Adipocyte (in vitro differentiated cells): ENCODE measurements around the gene ABHD17B.
A peak's percentile ranks its signal among the peaks of the same experiment; 100 is the strongest.

Experiments used
- DNase-seq: peaks from one replicate; pipeline ENCODE4 v3.0.0-alpha.2; 2015; ENCODE audit warnings: low read depth
- H3K27me3 ChIP-seq: replicated peaks from 2 replicates; pipeline ENCODE4 v1.7.0; 2013; ENCODE audit warnings: mild to moderate bottlenecking, low read length, moderate library complexity; ENCODE audit not compliant: control insufficient read depth, insufficient read depth
- H3K36me3 ChIP-seq: 2 replicates; pipeline ENCODE4 v1.7.0; 2013; ENCODE audit warnings: low read length, mild to moderate bottlenecking, moderate library complexity; ENCODE audit not compliant: control insufficient read depth, insufficient read depth, severe bottlenecking
- H3K4me1 ChIP-seq: 2 replicates; pipeline ENCODE4 v1.7.0; 2013; ENCODE audit warnings: mild to moderate bottlenecking, low read length, moderate library complexity; ENCODE audit not compliant: control insufficient read depth, insufficient read depth
- H3K4me3 ChIP-seq: 2 replicates; pipeline ENCODE4 v1.7.0; 2013; ENCODE audit warnings: mild to moderate bottlenecking, low read length, moderate library complexity
- H3K9ac ChIP-seq: 2 replicates; pipeline ENCODE4 v1.7.0; 2013; ENCODE audit warnings: mild to moderate bottlenecking, low read length, moderate library complexity
- H3K9me3 ChIP-seq: 2 replicates; pipeline ENCODE4 v1.7.0; 2013; ENCODE audit warnings: mild to moderate bottlenecking, low read length, moderate library complexity; ENCODE audit not compliant: control insufficient read depth

ABHD17B gene

GRCh38 chr9:71929791-71930440 is 18.9 kb upstream of the ABHD17B start:
- Histone ChIP-seq H3K27me3 (no peaks in the 10 kb centered on the region), H3K4me3 (no peak overlapping the region), H3K4me1 (peaks cover 15% of the 10 kb centered on the region), H3K9ac (no peak overlapping the region), H3K36me3 (no peaks in the 10 kb centered on the region), H3K9me3 (no peaks in the 10 kb centered on the region)
- DNase-seq, result peak; percentile 58

GRCh38 chr9:71929223-71929622 is 18.2 kb upstream of the ABHD17B start:
- Histone ChIP-seq H3K9ac (no peak overlapping the region), H3K4me1 (peaks cover 15% of the 10 kb centered on the region), H3K4me3 (no peak overlapping the region), H3K27me3 (no peaks in the 10 kb centered on the region), H3K36me3 (no peaks in the 10 kb centered on the region), H3K9me3 (no peaks in the 10 kb centered on the region)
- DNase-seq, result peak; percentile 71

DNA sequence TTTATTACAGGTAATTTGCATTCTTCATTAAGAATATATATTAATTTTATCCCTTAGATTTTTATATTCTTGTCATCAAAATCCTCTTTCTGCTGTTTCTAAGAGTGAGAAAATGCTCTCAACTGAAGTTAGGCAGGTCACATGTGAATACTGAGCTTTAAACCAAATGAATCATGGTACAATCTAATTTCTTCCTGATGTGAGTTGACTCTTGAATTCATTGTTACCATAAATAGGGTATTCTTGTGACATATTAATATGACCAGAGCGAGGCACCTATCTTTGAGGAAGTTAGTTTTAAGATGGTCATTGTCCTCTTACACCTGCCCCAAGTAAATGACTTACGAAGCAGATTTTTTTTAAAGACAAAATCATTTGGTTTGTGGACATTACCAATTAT is 17.8 kb upstream of the ABHD17B start:
- Histone ChIP-seq H3K36me3 (no peaks in the 10 kb centered on the region), H3K27me3 (no peaks in the 10 kb centered on the region), H3K4me1 (peaks cover 15% of the 10 kb centered on the region), H3K9me3 (no peaks in the 10 kb centered on the region), H3K9ac (no peak overlapping the region), H3K4me3 (no peak overlapping the region)
- peak; percentile 55 for DNase-seq

GRCh38 chr9:71928376-71928775 is 17.4 kb upstream of the ABHD17B start:
- Histone ChIP-seq H3K9ac (no peak overlapping the region), H3K27me3 (no peaks in the 10 kb centered on the region)
- no peak for DNase-seq

GRCh38 chr9:71925834-71926233 is 14.8 kb upstream of the ABHD17B start:
- H3K9ac ChIP-seq, result no peak overlapping the region

More at GRCh38 chr9:71928376-71928775, 17.4 kb upstream of the ABHD17B start:
- Histone ChIP-seq H3K36me3 (no peaks in the 10 kb centered on the region), H3K4me3 (no peak overlapping the region), H3K9me3 (no peaks in the 10 kb centered on the region), H3K4me1 (peaks cover 15% of the 10 kb centered on the region)

DNA sequence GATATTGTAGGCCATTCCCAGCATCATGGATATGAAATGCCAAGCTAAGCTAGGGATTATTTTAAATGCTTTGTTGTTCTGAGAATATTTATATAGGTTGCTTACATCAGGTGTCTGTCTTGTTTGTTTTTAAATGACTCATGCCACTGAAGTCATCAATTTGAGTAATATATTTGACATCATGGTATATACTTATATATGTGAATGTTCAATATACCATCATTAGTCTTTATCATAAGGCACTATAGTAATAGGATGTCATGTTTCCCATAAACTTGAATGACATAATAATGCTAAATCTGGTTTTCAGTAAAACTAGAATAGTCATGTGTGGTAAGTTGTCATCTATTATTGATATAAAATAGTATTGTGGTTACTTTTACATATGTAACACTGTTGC is 13.6 kb upstream of the ABHD17B start:
- Histone ChIP-seq H3K9ac (no peak overlapping the region), H3K36me3 (peaks cover 5% of the 10 kb centered on the region), H3K4me3 (no peak overlapping the region), H3K27me3 (no peaks in the 10 kb centered on the region), H3K4me1 (peaks cover 12% of the 10 kb centered on the region), H3K9me3 (no peaks in the 10 kb centered on the region)
- no peak for DNase-seq

More at GRCh38 chr9:71925834-71926233, 14.8 kb upstream of the ABHD17B start:
- Histone ChIP-seq H3K36me3 (peaks cover 5% of the 10 kb centered on the region), H3K27me3 (no peaks in the 10 kb centered on the region), H3K4me3 (no peak overlapping the region), H3K9me3 (no peaks in the 10 kb centered on the region), H3K4me1 (peaks cover 14% of the 10 kb centered on the region)
- DNase-seq, result no peak

- Histone ChIP-seq H3K36me3 (peaks cover 5% of the 10 kb centered on the region), H3K9ac (no peak overlapping the region), H3K4me1 (no peaks in the 10 kb centered on the region), H3K4me3 (no peak overlapping the region), H3K27me3 (no peaks in the 10 kb centered on the region), H3K9me3 (no peaks in the 10 kb centered on the region)
- DNase-seq, result no peak
These were observed 10.3 kb upstream of the ABHD17B start for GRCh38 chr9:71921190-71921814.

DNA sequence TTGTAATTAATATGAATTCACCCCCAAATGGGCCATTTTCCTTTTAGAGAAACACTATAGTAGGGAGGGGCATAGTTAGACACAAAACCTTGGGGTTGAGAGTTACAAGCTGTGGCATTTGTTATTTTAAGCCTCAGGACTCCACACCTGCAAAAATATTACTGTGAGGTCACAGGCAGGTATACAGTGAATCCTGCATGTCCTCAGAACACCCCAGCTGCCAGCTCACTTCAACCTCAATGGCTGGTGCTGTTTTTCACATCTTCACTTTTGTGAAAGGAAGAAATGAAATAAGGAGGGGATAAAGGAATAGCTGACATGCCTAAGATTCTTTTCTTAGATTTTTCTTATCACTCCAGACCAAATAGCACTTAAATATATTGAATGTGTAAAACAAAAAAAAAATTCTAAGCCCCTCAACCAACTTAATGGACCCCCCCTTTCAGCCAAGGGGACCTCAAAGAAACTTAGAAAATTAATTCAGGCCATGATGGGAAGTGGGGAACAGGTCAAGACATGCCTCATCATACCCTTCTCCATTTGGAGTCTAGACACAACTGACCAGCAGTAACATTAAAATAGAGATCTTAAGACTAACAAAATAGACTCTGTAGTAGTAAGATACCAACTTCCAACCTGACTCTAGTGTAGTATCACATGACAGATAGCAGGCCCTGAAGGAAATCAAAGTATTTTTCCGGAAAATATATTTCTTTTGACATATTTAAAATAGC is 9.6 kb upstream of the ABHD17B start:
- Histone ChIP-seq H3K9ac (no peak overlapping the region), H3K4me3 (no peak overlapping the region), H3K9me3 (no peaks in the 10 kb centered on the region), H3K27me3 (no peaks in the 10 kb centered on the region), H3K36me3 (peaks cover 5% of the 10 kb centered on the region), H3K4me1 (no peaks in the 10 kb centered on the region)
- no peak for DNase-seq

DNA sequence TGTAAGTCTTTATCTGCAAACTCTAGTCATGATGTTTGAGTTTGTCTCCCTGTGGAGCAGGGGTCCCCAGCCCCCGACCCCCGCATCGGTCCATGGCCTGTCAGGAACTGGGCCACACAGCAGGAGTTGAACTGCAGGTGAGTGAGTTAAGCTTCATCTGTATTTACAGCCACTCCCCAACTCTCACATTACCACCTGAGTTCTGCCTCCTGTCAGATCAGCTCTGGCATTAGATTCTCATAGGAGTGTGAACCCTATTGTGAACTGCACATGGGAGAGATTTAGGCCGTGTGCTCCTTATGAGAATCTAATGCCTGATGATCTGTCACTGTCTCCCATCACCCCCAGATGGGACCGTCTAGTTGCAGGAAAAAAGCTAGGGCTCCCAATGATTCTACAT is 7.4 kb upstream of the ABHD17B start:
- H3K36me3 ChIP-seq, result peaks cover 5% of the 10 kb centered on the region
- peaks cover 6% of the 10 kb centered on the region for H3K4me1 ChIP-seq
- H3K9ac ChIP-seq, result no peak overlapping the region
- H3K27me3 ChIP-seq, result no peaks in the 10 kb centered on the region
- H3K9me3 ChIP-seq, result no peaks in the 10 kb centered on the region
- DNase-seq, result no peak
- no peak overlapping the region for H3K4me3 ChIP-seq

- no peak for DNase-seq
- Histone ChIP-seq H3K9me3 (no peaks in the 10 kb centered on the region), H3K4me1 (peaks cover 18% of the 10 kb centered on the region), H3K36me3 (no peaks in the 10 kb centered on the region), H3K9ac (no peak overlapping the region), H3K4me3 (no peak overlapping the region), H3K27me3 (no peaks in the 10 kb centered on the region)
These were observed 6.0 kb upstream of the ABHD17B start for GRCh38 chr9:71916834-71917534.

DNA sequence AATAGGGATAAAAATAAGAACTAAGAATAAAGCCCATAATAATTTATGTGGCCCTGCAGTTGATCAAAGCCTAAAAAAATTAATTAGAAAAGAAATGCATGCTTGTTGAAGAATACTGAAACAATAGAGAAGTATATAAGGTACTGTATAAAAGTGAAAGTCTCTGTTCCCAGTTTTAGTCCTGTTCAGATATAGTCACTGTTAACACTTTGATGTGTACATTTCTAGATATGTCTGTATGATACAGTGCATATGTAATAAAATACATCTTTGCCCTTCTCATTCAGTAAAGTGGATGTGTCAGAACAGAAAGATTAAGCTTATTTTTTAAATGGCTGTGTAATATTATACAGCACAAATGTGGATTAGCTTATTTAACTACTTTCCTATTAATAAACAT is 4.5 kb upstream of the ABHD17B start:
- Histone ChIP-seq H3K36me3 (no peaks in the 10 kb centered on the region), H3K4me1 (peaks cover 18% of the 10 kb centered on the region), H3K9me3 (no peaks in the 10 kb centered on the region), H3K27me3 (no peaks in the 10 kb centered on the region), H3K9ac (no peak overlapping the region), H3K4me3 (no peak overlapping the region)
- no peak for DNase-seq
